ENCODE data around the gene RBM18. TPM values are rescaled to one million over a fixed set of nuclear protein-coding genes. Genes with fewer than 3 reads are reported as not detected.

RBM18 gene
- total RNA-seq, 1 donor from 2014 or later: 12.9 TPM

DNA sequence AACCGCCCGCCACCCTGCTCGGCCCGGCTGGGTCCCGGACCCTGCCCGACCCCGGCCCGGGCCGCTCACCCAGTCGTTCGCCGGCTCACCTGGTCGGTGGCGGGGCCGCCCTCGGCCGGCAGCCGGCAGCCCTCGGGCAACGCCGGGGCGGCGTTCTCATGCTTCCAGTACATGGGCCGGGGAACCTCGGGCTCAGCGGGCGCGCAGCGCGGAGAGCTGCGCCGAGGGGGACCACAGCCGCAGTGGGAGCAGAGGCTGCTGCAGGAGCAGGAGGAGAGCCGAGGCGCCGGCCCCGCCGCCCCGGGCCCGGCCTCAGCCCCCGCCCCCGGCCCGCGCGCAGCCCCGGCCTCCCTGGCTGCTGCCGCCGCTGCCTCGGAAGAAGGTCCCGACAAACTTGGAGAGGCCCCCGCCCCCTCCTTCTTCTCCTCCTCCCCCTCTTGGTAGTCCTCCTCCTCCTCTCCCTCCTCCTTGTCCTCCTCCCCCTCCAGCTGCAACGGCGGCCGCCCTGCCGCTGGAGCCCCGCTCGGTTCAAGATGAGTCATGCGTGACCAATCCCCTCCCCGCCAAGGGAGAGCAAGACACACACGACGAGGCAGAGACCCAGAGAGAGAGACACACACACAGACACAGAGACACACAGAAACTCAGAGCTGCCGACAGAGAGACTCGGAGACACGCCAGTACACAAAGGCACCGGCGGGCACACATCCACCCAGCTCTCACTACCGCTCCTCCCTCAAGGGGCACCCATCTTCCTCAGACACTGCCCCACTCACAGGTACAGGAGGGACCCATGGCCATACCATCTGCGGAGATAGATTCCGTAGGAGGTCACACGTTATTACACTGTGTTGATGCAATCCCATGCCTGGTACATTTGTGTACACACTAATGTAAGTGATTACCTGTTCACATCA is 35.8 kb downstream of the RBM18 start, which contains the start of gene LHX6:
TSS of gene LHX6 (minus strand) at position 390 of the 917 bp plus-strand sequence. CDS start at position 173, 217 bp downstream.
- Histone ChIP-seq H4K20me1 (ENCODE audit: low read depth) (peaks cover 51% of the 10 kb centered on the region), H3K4me3 (peak within 1 kb of the TSS; percentile 54), H2AFZ (replicated peaks) (no peak within 1 kb of the TSS), H3F3A (ENCODE audit: low read depth) (peaks cover 9% of the 10 kb centered on the region), H3K36me3 (no peaks in the 10 kb centered on the region), H3K79me2 (ENCODE audit: low read depth) (no peaks in the 10 kb centered on the region), H3K4me2 (peak within 1 kb of the TSS; percentile 95), H3K9me3 (ENCODE audit: low read depth) (no peaks in the 10 kb centered on the region), H3K27ac (no peak within 1 kb of the TSS), H3K9ac (no peak within 1 kb of the TSS), H3K4me1 (peaks cover 16% of the 10 kb centered on the region), H3K27me3 (peaks cover 100% of the 10 kb centered on the region)
- Mint-ChIP-seq H3K4me1 (peaks cover 20% of the 10 kb centered on the region), H3K27me3 (ENCODE audit: insufficient read depth, low read depth) (peaks cover 47% of the 10 kb centered on the region), H3K36me3 (no peaks in the 10 kb centered on the region), H3K9me3 (peaks cover 10% of the 10 kb centered on the region), H3K4me3 (peak within 1 kb of the TSS; percentile 77), H3K27ac (no peak within 1 kb of the TSS)
- peak; percentile 68 for DNase-seq (ENCODE audit: low spot score)
- no peak for TF ChIP-seq CTCF (IDR thresholded peaks at IDR 0.05)
- peak; percentile 86 for TF ChIP-seq EZH2 (IDR thresholded peaks at IDR 0.05)
- peak; percentile 19 for TF ChIP-seq EZH2phosphoT487 (IDR thresholded peaks at IDR 0.05)

DNA sequence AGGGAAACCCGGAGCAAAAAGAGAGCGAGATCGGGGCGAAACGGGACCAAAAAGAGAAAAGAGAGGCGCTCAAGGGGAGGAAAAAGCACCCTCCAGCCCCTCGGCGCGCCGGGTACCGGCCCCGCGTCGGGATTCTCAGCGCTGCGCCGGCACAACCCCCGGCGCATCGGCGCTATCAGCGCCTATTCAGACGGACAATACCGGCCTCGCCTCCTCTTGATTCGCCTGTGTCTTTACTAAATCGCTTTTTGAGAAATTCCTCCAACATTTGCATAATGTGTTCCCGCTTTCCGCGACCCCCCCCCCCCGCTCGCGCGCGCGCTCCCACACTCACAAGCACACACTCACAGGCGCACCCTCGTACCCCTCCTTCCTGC is 36.5 kb downstream of the RBM18 start:
- TF ChIP-seq CTCF (IDR thresholded peaks at IDR 0.05): no peak
- TF ChIP-seq EZH2phosphoT487 (IDR thresholded peaks at IDR 0.05): peak; percentile 28
- TF ChIP-seq EZH2 (IDR thresholded peaks at IDR 0.05): peak; percentile 67
- Histone ChIP-seq H3F3A (ENCODE audit: low read depth) (peaks cover 9% of the 10 kb centered on the region), H3K9me3 (ENCODE audit: low read depth) (no peaks in the 10 kb centered on the region), H3K9ac (no peak overlapping the region), H3K27me3 (peaks cover 100% of the 10 kb centered on the region), H3K36me3 (no peaks in the 10 kb centered on the region), H3K27ac (no peak overlapping the region), H2AFZ (replicated peaks) (no peak overlapping the region), H3K4me2 (peak overlapping the region; percentile 95), H4K20me1 (ENCODE audit: low read depth) (peaks cover 54% of the 10 kb centered on the region), H3K4me3 (peak overlapping the region; percentile 54), H3K79me2 (ENCODE audit: low read depth) (no peaks in the 10 kb centered on the region), H3K4me1 (peaks cover 16% of the 10 kb centered on the region)
- Mint-ChIP-seq H3K27me3 (ENCODE audit: insufficient read depth, low read depth) (peaks cover 54% of the 10 kb centered on the region), H3K36me3 (no peaks in the 10 kb centered on the region), H3K4me1 (peaks cover 20% of the 10 kb centered on the region), H3K27ac (no peak overlapping the region), H3K4me3 (peak overlapping the region; percentile 77), H3K9me3 (peaks cover 10% of the 10 kb centered on the region)
- peak; percentile 66 for DNase-seq (ENCODE audit: low spot score)

GRCh38 chr9:122227575-122227900 is 37.1 kb downstream of the RBM18 start:
- Histone ChIP-seq H3K4me3 (peak overlapping the region; percentile 29), H3K4me2 (peak overlapping the region; percentile 95), H3K36me3 (no peaks in the 10 kb centered on the region), H3K27me3 (peaks cover 100% of the 10 kb centered on the region), H4K20me1 (ENCODE audit: low read depth) (peaks cover 60% of the 10 kb centered on the region), H3K4me1 (peaks cover 16% of the 10 kb centered on the region), H3K27ac (no peak overlapping the region), H2AFZ (replicated peaks) (no peak overlapping the region), H3K9ac (no peak overlapping the region), H3F3A (ENCODE audit: low read depth) (peaks cover 9% of the 10 kb centered on the region), H3K79me2 (ENCODE audit: low read depth) (no peaks in the 10 kb centered on the region), H3K9me3 (ENCODE audit: low read depth) (no peaks in the 10 kb centered on the region)
- Mint-ChIP-seq H3K4me1 (peaks cover 20% of the 10 kb centered on the region), H3K9me3 (peaks cover 10% of the 10 kb centered on the region), H3K4me3 (peak overlapping the region; percentile 71), H3K36me3 (no peaks in the 10 kb centered on the region), H3K27me3 (ENCODE audit: insufficient read depth, low read depth) (peaks cover 60% of the 10 kb centered on the region), H3K27ac (no peak overlapping the region)
- no peak for DNase-seq (ENCODE audit: low spot score)
- TF ChIP-seq CTCF (IDR thresholded peaks at IDR 0.05) (no peak), EZH2phosphoT487 (IDR thresholded peaks at IDR 0.05) (no peak), EZH2 (IDR thresholded peaks at IDR 0.05) (no peak)
